Measurements from ENCODE around the gene STRBP.
"Not testable (repeated sequence)": the region's sequence is repeated elsewhere in the genome, so short reads cannot be mapped to it uniquely, and the experiment has no call there.

Gene STRBP

DNA sequence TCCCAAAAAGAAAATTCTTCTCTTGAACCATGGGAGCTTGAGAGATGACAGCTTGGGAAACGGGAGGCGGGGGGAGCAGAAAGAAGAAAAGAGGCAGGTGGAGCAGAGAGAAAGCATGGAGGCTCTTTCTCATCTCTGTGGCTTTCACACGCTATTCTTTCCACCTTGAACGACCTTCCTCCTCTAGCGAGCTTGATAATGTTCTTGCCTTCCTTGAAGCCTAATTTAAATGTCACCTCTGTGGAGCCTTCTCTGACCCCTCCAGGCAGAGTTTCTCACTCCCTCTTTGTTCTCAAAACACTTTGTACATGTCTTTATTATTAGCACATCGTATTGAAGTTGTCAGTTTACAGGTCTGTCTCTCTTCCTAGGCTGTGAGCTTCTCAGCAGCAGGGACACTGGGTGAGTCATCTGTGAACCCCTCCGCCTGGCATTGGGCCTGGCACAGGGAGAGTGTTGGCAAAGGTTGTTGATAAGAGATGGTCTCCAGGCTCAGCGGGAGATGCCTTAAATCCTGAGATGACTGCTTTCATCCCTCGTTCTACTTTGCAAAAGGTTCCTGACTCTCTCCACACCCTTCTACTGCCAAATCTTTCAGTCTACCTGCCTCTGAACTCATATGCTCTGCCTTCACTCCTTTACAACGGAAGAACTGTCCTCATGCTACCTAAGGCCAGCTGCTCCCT, 14.1 kb upstream of the STRBP start:
- no peak for FAIRE-seq

GRCh38 chr9:123281659-123282350, 13.4 kb upstream of the STRBP start:
- FAIRE-seq, result no peak

GRCh38 chr9:123278879-123279493, 10.6 kb upstream of the STRBP start:
- FAIRE-seq, result not testable (repeated sequence)

DNA sequence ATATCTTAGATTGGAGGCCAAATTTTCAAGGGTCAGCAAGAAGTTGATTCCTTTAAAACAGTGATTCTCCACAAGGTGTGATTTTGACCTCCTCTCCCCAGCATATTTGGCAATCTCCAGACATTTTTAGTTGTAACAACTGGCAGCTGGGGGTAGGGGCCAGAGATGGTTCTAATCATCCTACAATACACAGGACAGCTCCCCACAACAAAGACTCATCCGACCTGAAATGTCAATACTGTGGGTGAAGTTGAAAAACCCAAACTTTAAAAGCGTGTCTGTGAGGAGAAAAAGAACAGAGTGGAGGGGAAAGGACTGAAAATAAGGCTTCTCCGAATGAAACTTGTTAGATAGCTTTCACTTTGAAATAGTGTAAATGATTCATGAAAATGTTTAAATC, 10.0 kb upstream of the STRBP start:
- no peak for FAIRE-seq

GRCh38 chr9:123276551-123276950, 8.2 kb upstream of the STRBP start:
- no peak for FAIRE-seq

- FAIRE-seq, result not testable (repeated sequence)
Observed at GRCh38 chr9:123271133-123271532, 2.7 kb upstream of the STRBP start.

DNA sequence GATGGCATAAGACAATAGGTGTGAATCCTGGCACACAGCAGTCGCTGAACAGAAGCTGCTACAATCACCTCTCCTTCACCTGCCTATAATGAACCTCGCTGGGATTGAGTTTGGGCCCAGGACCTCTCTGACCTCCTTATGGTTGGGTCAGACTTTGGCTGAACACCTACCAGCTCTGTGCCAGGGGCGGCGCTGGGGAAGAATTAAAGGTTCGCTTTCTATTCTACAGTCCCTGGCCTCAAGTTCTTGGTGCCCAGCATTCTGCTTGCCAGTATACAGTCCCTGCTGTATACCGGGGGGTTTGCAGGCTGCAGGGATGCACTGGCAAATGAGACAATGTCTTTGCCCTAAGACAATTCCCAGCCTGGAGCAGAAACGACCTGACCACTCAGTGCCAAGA, 895 bp upstream of the STRBP start:
- no peak for FAIRE-seq

DNA sequence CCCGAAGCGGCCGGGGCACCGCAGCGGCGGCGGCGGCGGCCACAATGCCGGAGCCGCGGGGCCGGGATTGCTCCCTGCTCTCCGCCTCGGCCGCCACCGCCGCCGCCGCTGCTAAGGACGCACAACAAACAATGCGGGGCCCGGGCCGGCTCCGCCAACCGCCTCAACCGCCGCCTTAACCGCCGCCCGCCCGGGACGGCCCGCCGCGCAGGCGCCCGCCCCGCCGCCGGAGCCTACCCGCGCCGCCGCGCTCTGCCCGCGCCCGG, 254 bp downstream of the STRBP start:
- FAIRE-seq, result no peak

DNA sequence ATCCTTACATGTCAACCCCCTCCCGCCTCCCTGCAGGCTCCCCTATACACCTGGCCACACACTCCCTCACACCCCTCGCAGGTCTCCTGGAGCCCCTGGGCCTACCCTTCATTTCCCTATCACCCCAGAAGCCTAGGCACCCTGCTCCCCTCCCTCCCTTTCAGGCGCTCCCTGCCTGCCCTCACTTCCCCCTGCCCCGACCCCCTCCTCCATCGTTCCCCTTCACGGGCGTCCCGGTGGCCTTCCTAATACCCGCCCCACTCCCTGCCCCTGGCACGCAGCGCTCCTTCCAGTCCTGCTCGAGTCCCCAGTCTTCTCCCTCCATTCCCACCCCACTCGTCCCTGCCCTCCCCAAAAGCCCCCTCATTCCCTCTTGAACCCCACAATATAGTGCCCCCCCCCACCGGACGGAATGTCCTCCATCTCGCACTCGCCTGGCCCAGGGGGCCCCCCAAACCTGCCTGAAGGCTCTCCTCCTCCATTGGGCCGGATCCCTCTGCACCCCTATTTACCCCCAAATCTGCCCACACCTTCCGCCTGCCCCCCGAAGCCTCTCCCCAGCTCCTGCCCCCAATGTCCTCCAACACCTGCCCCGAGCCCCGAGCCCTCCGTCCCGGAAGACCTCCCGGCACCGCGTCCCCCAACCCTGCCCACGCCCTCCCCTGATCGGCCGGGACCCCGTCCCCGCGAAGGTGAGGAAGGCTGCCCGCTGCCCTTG, 746 bp downstream of the STRBP start:
- FAIRE-seq, result no peak

DNA sequence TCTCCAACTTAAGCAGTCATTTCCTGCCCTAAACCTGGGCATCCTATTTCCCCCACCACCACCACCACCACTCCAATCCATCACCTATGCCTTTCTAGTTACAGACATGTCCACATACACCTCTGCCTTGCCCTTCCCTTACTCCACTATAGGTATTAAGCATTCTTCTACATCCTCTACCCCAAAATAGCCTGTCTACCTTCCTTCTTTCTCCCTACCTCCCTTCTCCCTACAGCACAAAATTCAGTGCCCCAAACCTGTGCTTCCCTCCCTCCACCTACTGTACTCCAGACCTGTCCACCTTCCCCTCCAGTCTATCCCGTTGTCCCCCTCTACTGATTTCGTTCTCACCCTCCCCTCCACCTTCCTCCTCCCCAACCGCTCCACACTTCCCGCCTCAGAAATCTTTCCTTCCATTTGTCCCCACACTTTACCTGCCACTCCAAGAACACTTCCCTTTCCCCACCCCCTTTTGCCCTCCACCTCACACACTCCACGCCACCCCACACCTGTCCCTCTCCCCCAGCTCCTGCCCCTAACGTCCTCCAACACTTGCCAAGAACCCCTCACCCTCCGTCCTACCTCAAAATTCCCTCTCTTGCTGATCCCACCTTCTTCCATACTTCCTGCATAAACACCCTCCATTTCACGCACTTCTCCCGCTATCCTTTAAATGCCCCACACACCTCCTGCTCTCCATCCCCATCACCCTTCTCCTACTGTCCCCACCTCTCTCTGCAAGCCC, 1.6 kb downstream of the STRBP start:
- no peak for FAIRE-seq

- no peak for FAIRE-seq
Observed at GRCh38 chr9:123265833-123266232, 2.6 kb downstream of the STRBP start.

DNA sequence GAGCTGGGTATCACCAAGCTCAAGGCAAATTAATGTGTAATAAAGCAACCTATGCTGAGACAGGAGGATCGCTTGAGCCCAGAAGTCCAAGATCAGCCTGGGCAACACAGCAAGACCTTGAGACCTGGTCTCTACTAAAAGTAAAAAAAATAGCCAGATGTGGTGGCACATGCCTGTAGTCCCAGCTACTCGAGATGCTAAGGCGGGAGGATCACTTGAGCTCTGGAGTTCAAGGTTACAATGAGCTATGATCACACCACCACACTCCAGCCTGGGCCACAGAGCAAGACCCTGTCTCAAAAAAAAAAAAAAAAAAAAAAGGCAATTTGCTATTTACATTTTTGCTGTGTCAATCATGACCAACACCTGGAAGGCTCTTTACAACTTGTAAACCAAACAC, 5.2 kb downstream of the STRBP start:
- no peak for FAIRE-seq

GRCh38 chr9:123262338-123262737, 6.0 kb downstream of the STRBP start:
- no peak for FAIRE-seq

- FAIRE-seq, result no peak
Observed at GRCh38 chr9:123261006-123261677, 7.2 kb downstream of the STRBP start.

- FAIRE-seq, result no peak
Observed at GRCh38 chr9:123260340-123260739, 8.0 kb downstream of the STRBP start.

GRCh38 chr9:123257276-123257675, 11.1 kb downstream of the STRBP start:
- FAIRE-seq, result no peak

- no peak for FAIRE-seq
Observed at GRCh38 chr9:123255718-123256117, 12.7 kb downstream of the STRBP start.

DNA sequence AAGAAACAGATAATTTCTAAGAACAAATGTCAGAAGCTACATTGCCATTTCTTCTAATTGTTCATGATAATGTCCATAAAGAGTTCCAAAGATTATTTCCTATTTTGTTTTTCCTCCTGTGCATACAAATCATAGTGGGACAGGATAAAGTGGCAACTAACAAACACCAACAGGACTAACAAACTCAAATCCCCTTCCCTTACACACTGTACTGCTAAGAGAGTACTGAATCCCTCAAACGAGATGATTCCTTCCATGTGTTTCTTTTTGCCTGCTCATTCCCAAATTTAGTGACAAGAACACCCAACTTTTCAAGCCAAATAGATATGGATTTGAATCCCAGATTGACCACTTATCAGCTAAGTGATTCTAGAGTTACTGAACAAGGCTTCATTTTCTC, 15.2 kb downstream of the STRBP start:
- no peak for FAIRE-seq

DNA sequence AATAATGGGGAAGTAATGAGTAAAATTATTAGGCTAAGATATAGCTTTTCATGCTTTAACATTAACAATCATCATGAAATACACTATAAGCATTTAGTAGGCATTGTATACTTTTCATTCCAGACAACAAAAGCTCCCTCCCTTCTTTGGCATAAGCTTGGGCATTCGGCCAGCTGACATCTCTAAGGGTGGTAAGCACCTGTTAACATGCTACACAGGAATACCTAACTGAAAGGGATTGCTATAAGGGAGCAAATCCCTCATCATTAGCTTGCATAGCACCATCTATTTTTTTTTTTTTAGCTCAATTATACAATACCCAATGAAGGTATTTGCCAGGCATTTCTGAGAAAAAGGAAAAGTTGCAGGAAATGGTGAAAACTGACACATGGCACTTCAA, 16.6 kb downstream of the STRBP start:
- FAIRE-seq, result no peak

DNA sequence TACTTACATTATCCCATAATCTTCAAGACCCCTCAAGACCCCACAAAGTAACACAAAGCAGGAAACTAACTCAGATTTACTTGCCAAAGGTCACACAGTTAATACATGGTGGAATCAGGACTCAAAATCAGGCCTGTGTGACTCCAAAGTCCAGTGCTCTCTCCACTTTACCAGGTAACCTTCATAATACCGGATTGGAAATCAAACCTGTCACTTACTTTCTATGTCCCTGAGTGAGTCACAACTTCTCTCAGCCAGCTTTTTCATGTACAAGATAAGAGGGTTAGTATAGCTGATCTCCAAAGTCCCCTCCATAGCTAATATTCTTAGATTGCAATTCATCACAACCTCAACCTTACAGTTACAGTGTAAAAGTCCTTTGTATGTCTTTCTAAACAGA, 17.1 kb downstream of the STRBP start:
- no peak for FAIRE-seq

DNA sequence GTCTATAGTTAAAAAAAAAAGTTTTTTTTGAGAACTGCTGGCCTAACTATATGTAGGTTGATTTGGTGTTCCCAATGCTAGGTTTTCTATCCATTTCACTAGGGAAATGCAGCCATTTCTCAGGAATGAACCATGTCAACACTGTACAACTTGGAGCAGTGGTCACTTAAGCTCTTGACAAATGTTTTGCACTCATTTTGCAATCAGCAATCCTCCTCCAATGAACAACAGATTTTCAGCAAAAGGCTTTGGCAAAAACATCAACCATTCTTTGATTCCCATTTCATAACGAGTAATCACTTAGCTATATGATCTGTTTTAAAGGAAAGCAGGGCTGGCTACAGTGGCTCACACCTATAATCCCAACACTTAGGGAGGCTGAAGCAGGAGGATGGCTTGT, 17.9 kb downstream of the STRBP start:
- FAIRE-seq, result no peak

DNA sequence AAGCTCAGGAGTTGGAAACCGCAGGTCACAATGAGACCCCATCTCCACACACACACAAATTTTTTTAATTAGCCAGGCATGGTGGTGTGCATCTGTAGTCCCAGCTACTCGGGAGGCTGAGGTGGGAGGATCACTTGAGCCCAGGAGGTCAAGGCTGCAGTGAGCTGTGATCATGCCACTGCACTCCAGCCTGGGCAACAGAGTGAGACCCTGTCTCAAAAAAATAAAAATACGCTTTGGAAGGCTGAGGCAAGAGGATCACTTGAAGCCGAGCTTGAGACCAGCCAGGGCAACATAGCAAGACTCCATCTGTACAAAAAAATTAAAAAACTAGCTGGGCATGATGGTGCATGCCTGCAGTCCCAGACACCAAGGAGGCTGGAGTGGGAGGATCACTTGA, 19.2 kb downstream of the STRBP start:
- not testable (repeated sequence) for FAIRE-seq

- no peak for FAIRE-seq
Observed at GRCh38 chr9:123248630-123249029, 19.8 kb downstream of the STRBP start.

Measured in islet of Langerhans (tissue), 1 donor.